Ishikawa (cell line): ENCODE measurements around the gene COL4A2.
A peak's percentile ranks its signal among the peaks of the same experiment; 100 is the strongest.

Source experiments
- CEBPB ChIP-seq: IDR thresholded peaks from 2 replicates; pipeline ENCODE4 v1.6.1; 2012
- CREB1 ChIP-seq: IDR thresholded peaks from 2 replicates; pipeline ENCODE4 v1.6.1; 2012; ENCODE audit warnings: low read depth
- EGR1 ChIP-seq: IDR thresholded peaks from 2 replicates; pipeline ENCODE4 v1.6.1; 2012
- EP300 ChIP-seq: IDR thresholded peaks from 2 replicates; pipeline ENCODE4 v1.6.1; 2012; ENCODE audit warnings: borderline replicate concordance
- FOXM1 ChIP-seq: IDR thresholded peaks from 2 replicates; pipeline ENCODE4 v1.6.1; 2012; ENCODE audit warnings: low read depth, borderline replicate concordance
- NFIC ChIP-seq: IDR thresholded peaks from 2 replicates; pipeline ENCODE4 v1.6.1; 2012
- RAD21 ChIP-seq: IDR thresholded peaks from 2 replicates; pipeline ENCODE4 v1.6.1; 2012; ENCODE audit warnings: low read depth
- TAF1 ChIP-seq: IDR thresholded peaks from 2 replicates; pipeline ENCODE4 v1.6.1; 2012; ENCODE audit warnings: low read depth, mild to moderate bottlenecking
- TCF12 ChIP-seq: IDR thresholded peaks from 2 replicates; pipeline ENCODE4 v1.6.1; 2012; ENCODE audit warnings: low read depth
- TEAD4 ChIP-seq: IDR thresholded peaks from 2 replicates; pipeline ENCODE4 v1.6.1; 2012
- YY1 ChIP-seq: IDR thresholded peaks from 2 replicates; pipeline ENCODE4 v1.6.1; 2012; ENCODE audit warnings: low read depth
- ZBTB7A ChIP-seq: IDR thresholded peaks from 2 replicates; pipeline ENCODE4 v1.6.1; 2012; ENCODE audit warnings: low read depth
- TF ChIP-seq, protein P1 (sequence below): IDR thresholded peaks from 2 replicates; pipeline ENCODE4 v1.6.1; 2012
- TF ChIP-seq, protein P2 (sequence below): IDR thresholded peaks from 2 replicates; pipeline ENCODE4 v1.6.1; 2012
- TF ChIP-seq, protein P3 (sequence below): IDR thresholded peaks from 2 replicates; pipeline ENCODE4 v1.6.1; 2012; ENCODE audit warnings: low read depth, mild to moderate bottlenecking

COL4A2 gene

DNA sequence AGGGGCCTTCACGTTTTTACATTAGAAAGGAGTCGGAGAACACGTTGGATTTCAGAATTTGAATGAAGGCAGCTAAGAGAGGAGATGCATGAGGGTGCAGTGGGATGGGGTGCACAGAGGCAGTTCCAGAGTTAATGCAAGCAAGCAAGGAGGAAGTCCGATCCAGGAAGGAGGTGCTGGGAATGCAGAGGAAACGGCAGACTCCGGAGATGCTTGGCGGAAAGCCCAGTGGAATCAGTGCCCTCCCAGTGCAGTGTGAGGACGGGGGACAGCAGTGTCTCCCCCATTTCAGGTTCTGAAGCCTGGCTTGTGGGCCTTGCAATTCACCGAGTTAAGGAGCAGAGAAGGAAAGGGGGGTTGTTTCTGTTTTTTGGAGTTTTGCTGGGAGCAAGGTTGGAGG is 100.4 kb downstream of the COL4A2 start:
- TF ChIP-seq, protein P1, sequence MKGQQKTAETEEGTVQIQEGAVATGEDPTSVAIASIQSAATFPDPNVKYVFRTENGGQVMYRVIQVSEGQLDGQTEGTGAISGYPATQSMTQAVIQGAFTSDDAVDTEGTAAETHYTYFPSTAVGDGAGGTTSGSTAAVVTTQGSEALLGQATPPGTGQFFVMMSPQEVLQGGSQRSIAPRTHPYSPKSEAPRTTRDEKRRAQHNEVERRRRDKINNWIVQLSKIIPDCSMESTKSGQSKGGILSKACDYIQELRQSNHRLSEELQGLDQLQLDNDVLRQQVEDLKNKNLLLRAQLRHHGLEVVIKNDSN: no peak
- no peak for TF ChIP-seq TAF1
- TF ChIP-seq, protein P2, sequence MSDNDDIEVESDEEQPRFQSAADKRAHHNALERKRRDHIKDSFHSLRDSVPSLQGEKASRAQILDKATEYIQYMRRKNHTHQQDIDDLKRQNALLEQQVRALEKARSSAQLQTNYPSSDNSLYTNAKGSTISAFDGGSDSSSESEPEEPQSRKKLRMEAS: no peak
- no peak for TF ChIP-seq RAD21

DNA sequence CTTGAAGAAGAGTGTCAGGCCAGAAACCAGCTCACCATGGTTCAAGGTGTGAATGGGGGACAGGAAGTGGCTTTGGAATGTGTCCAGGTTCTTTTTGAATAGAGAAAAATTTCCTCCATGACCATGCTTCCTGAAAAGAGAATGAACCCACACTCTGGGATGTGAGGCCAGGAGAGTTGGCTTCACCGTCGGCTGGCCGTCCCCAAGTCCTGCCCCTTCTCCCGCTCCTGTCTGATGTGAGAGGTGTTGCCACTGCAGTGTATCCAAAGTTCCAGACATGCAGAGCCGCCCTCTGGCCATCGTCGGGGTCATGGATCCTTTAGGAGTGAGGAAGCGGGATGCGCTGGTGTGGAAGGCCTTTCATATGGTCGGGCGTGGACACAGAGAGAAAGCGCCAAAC is 101.2 kb downstream of the COL4A2 start:
- TF ChIP-seq NFIC: 0 out of 2 replicates have a peak, but pooled peaks have one; percentile 16
- TF ChIP-seq TCF12: no peak
- no peak for TF ChIP-seq FOXM1

DNA sequence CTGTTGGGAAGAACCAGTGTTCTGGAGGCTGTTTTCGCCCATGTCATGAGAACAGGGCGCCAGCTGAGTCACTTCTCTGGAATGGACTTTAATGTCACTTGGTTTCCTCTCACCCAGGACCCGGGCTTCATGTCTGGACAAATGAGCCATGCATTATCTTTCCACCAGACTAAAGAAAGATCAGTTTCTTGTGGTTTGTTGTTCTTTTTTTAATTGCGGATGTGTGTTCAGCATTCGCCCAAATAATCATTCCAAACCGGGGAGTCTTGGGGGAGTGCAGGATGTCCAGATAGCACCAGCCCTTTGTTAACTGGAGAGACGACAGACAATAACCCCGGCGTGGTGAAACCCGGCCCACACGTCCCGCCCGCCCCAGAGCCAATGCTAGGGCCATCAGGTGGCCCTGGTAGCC is 102.5 kb downstream of the COL4A2 start:
- TF ChIP-seq TCF12: no peak
- TF ChIP-seq EP300: no peak
- no peak for TF ChIP-seq NFIC
- no peak for TF ChIP-seq EGR1
- no peak for TF ChIP-seq TAF1
- TF ChIP-seq YY1: no peak
- no peak for TF ChIP-seq CEBPB
- no peak for TF ChIP-seq CREB1
- TF ChIP-seq, protein P3, sequence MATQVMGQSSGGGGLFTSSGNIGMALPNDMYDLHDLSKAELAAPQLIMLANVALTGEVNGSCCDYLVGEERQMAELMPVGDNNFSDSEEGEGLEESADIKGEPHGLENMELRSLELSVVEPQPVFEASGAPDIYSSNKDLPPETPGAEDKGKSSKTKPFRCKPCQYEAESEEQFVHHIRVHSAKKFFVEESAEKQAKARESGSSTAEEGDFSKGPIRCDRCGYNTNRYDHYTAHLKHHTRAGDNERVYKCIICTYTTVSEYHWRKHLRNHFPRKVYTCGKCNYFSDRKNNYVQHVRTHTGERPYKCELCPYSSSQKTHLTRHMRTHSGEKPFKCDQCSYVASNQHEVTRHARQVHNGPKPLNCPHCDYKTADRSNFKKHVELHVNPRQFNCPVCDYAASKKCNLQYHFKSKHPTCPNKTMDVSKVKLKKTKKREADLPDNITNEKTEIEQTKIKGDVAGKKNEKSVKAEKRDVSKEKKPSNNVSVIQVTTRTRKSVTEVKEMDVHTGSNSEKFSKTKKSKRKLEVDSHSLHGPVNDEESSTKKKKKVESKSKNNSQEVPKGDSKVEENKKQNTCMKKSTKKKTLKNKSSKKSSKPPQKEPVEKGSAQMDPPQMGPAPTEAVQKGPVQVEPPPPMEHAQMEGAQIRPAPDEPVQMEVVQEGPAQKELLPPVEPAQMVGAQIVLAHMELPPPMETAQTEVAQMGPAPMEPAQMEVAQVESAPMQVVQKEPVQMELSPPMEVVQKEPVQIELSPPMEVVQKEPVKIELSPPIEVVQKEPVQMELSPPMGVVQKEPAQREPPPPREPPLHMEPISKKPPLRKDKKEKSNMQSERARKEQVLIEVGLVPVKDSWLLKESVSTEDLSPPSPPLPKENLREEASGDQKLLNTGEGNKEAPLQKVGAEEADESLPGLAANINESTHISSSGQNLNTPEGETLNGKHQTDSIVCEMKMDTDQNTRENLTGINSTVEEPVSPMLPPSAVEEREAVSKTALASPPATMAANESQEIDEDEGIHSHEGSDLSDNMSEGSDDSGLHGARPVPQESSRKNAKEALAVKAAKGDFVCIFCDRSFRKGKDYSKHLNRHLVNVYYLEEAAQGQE: no peak
- no peak for TF ChIP-seq RAD21
- TF ChIP-seq, protein P1: no peak
- TF ChIP-seq TEAD4: no peak

DNA sequence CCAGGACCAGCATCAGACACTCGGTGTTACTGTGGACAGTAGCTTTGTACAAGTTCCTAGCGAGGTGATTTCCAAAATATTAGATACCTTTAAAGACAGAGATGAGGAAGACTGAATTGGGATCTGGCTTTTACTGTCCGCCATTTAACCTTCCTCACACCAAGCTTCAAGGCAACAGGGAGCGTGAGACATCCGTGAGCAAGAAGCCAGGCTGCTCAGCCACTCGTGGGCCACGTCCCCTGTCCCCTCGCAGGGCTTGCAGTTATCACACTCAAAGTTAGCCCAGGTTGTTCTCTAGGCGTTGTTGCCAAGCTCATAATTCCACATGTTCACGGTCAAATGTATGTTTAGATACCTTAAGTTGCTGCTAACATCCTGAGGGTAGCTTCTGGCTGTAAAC is 102.9 kb downstream of the COL4A2 start:
- TF ChIP-seq, protein P1: no peak
- TF ChIP-seq TAF1 (no peak), TCF12 (no peak), CEBPB (no peak), RAD21 (no peak), FOXM1 (no peak), YY1 (no peak), NFIC (no peak), CREB1 (no peak), ZBTB7A (no peak), TEAD4 (no peak), EGR1 (no peak), EP300 (no peak)
- TF ChIP-seq, protein P2: no peak
- TF ChIP-seq, protein P3: no peak

DNA sequence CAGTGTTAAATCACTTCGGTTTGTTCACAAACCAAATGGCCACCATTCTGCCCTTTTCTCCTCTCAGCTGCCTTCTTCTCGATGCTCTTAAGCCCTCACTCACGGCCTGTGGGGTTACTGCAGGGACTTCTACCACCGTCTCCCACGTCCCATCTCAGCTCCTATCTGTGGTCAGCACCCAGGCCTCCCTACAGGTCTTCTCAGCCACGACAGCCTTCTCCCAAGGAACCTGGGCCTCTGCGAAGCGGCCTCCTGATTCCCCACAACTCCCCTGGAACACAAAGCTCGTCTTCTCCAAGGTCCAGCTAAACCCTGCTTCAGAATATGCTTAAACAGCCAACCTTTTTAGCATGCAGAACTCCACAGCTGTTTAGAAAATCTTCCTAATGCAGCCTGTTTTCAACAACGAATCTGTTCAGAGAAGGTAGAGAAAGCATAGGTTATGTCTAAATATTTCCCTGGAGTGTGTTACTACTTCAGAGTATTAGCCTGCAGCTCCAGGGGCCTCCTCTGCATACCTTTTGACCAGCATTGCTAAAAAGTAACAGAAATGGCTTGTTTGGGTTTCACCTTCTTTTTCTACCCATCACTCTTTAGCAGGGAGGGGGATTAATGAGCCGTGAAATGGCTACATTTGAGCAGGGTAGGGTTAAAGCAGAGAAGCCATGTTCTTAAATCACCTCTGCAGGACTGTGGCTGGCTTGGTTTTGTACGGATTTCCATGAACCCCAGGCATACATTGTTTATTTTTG is 104.0 kb downstream of the COL4A2 start:
- TF ChIP-seq NFIC (no peak), TEAD4 (no peak), ZBTB7A (no peak), EP300 (no peak), TAF1 (no peak), CEBPB (no peak), TCF12 (no peak), RAD21 (no peak)
- TF ChIP-seq, protein P1: no peak
